Cardiac muscle cell (in vitro differentiated cells and primary cell): ENCODE results near the gene TRMU. TPM values are rescaled to one million over a fixed set of nuclear protein-coding genes. Genes with fewer than 3 reads are reported as not detected.
"Not testable (repeated sequence)": the region's sequence is repeated elsewhere in the genome, so short reads cannot be mapped to it uniquely, and the experiment has no call there.

Experiments used
- DNase-seq, 2 donors: peaks; one replicate each; pipeline versions ENCODE4 v3.0.0 to v3.0.0-alpha.2; 2010 to 2017; ENCODE audit warnings: low read depth in 1 of 2, low spot score in 1 of 2
- H3K27ac ChIP-seq: fragments of 200-600 bp; sonication (generic); 2 replicates; pipeline ENCODE4 v1.5.1; 2016
- H3K27me3 ChIP-seq: fragments of 200-600 bp; sonication (generic); 2 replicates; pipeline ENCODE4 v1.6.0; 2016; ENCODE audit warnings: control low read depth
- H3K36me3 ChIP-seq: fragments of 200-600 bp; sonication (generic); 2 replicates; pipeline ENCODE4 v1.5.1; 2016; ENCODE audit warnings: control low read depth
- H3K4me1 ChIP-seq: fragments of 200-600 bp; sonication (generic); 2 replicates; pipeline ENCODE4 v1.8.1; 2017; ENCODE audit warnings: low read depth, mild to moderate bottlenecking, mixed run types
- H3K4me3 ChIP-seq: fragments of 200-600 bp; sonication (generic); 2 replicates; pipeline ENCODE4 v1.5.1; 2016; ENCODE audit warnings: mild to moderate bottlenecking
- H3K9me3 ChIP-seq: fragments of 200-600 bp; sonication (generic); 2 replicates; pipeline ENCODE4 v1.5.1; 2017; ENCODE audit warnings: low read depth, mild to moderate bottlenecking, control low read depth
- polyA plus RNA-seq: library from polyadenylated mRNA; unstranded; fragments of >200 nt; fragmentation: Nextera tagmentation; extraction: Ambion mirVana; gene quantifications from 2 replicates; pipeline ENCODE4 v1.2.1, GENCODE V29; 2016
- total RNA-seq: library from RNA; depleted of rRNA; stranded (reverse); fragments of >200 nt; gene quantifications from 2 replicates; pipeline ENCODE4 v1.2.3, GENCODE V29; 2016
- TF ChIP-seq, protein P1 (sequence below): IDR thresholded peaks from 2 replicates; pipeline ENCODE4 v1.5.1; 2012; ENCODE audit warnings: low read depth, mild to moderate bottlenecking, low read length

The TRMU gene
- total and polyA plus RNA-seq, 2 experiments from 2014 or later = 127 to 130 TPM

DNA sequence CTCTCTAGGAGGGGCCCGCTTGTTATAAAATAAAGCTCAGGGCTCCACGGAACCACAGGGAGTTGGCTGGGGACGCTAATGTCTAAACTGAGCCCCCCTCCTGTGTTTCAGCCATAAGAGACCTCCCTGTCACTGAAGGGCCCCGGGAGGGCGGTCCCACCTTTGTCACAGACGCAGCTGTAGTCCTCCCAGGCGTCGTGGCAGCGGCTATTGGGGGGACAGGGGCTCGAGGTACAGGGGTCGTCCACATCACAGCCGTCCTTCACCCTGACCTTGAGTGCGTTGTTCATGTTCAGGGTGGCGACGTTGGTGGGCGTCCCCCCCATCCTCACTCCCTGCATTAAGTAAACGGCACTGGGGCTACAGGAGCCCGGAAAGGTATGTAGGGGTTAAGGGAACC is 62.0 kb downstream of the TRMU start:
- Histone ChIP-seq H3K36me3 (peaks cover 3% of the 10 kb centered on the region), H3K4me1 (no peaks in the 10 kb centered on the region), H3K4me3 (no peak overlapping the region), H3K27me3 (no peaks in the 10 kb centered on the region), H3K27ac (no peak overlapping the region), H3K9me3 (no peaks in the 10 kb centered on the region)
- DNase-seq = no peak
- TF ChIP-seq, protein P1, sequence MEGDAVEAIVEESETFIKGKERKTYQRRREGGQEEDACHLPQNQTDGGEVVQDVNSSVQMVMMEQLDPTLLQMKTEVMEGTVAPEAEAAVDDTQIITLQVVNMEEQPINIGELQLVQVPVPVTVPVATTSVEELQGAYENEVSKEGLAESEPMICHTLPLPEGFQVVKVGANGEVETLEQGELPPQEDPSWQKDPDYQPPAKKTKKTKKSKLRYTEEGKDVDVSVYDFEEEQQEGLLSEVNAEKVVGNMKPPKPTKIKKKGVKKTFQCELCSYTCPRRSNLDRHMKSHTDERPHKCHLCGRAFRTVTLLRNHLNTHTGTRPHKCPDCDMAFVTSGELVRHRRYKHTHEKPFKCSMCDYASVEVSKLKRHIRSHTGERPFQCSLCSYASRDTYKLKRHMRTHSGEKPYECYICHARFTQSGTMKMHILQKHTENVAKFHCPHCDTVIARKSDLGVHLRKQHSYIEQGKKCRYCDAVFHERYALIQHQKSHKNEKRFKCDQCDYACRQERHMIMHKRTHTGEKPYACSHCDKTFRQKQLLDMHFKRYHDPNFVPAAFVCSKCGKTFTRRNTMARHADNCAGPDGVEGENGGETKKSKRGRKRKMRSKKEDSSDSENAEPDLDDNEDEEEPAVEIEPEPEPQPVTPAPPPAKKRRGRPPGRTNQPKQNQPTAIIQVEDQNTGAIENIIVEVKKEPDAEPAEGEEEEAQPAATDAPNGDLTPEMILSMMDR = no peak

DNA sequence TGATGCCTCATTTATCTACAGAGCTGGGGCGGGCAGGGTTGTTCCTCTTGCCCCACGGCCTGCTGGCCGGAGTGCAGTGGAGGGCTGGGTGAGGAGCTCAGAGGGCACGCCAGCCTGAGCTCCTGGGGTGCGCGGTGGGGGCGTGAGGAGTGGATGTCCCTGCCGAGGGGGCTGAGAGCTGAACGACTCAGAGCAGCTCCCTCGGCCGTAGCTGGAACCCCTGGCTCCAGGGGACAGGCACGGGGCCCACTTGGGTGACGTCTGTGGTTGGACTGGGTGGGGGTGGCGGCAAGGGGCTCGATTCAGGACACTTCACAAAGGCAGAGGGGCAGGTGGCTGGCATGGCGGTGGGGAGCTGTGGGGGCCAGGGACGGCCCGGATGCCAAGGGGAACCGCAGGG is 62.4 kb downstream of the TRMU start:
- Histone ChIP-seq H3K4me3 (no peak overlapping the region), H3K4me1 (no peaks in the 10 kb centered on the region), H3K36me3 (peaks cover 3% of the 10 kb centered on the region), H3K27me3 (no peaks in the 10 kb centered on the region), H3K9me3 (no peaks in the 10 kb centered on the region), H3K27ac (no peak overlapping the region)
- TF ChIP-seq, protein P1 = no peak
- DNase-seq = no peak

DNA sequence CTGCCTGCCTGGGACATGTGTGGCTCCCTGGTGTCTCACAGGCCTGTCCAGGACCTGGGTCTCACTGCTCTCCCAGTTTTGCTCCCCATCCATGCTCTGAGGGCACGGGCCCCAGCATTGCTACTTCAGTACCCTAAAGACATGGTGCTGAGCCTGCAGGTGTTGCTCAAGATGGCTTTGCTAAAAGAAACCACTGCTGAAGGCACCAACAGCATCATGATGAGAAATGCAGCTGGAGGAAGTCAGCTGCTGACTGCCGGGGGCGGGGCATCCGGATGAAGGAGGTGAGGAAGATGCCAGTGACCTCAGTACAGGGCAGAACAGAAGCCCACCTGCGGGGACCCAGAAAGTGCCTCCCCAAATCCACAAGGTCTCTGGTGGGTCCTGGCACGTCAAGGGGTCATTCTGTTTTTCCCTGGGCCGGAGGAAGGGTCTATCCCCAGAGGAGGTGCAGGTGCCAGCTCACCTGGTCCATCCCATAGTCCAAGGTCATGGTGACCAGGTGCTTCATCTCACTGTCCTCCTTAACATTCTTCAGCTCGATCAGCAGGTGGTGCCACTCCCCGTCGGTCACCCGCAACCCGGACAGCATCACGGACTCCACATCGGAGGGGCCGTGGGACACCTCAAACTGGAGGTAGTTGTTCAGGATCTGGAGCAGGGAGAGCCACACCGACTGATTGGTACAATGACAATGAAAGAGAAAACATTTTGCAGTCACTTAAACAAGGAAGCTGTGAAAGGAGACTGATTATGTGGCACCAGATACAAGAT is 63.9 kb downstream of the TRMU start:
- TF ChIP-seq, protein P1 = no peak
- Histone ChIP-seq H3K4me3 (no peak overlapping the region), H3K27ac (no peak overlapping the region)

DNA sequence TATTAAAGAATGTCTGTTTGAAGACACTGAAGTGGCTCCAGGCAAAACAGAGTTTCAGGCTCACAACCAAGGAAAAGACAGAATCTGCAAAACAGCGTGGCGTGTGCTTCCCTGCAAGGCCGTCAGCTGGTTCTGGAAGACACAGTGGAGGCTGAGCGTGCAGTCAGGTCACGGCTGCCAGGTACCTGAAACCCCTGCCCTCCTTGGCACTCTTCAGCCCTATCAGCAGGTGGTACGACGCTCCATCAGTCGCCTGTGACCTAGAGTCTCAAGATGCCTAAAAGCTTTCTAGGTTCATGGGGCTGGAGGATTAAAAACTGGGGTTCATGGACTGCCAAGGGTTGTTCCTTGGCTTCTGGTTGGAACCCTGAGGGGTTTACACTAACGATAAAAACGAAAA is 65.9 kb downstream of the TRMU start:
- Histone ChIP-seq H3K27me3 (no peaks in the 10 kb centered on the region), H3K4me3 (no peak overlapping the region), H3K36me3 (no peaks in the 10 kb centered on the region), H3K27ac (no peak overlapping the region), H3K4me1 (no peaks in the 10 kb centered on the region), H3K9me3 (no peaks in the 10 kb centered on the region)
- TF ChIP-seq, protein P1 = no peak
- DNase-seq = no peak

More for the DNA sequence above, 63.9 kb downstream of the TRMU start:
- Histone ChIP-seq H3K27me3 (no peaks in the 10 kb centered on the region), H3K9me3 (no peaks in the 10 kb centered on the region), H3K4me1 (no peaks in the 10 kb centered on the region), H3K36me3 (peaks cover 3% of the 10 kb centered on the region)
- DNase-seq = no peak

DNA sequence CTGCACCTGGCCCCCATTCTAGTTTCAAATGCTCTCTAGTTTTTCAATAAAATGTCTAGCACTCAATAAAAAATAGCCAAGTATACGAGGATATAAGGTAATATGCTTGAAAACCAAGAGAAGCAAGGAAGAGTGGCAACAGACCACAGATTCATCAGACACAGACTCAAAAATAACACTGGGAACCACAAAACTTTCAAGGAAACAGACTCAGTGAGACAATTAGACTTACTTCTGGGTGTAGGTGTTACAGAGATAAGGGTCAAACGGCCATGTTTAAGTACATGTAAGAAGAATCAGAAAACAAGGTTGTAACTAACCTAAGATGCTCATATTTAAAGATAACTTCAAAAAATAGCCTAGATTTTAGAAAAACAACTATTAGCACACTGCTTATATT is 67.0 kb downstream of the TRMU start:
- Histone ChIP-seq H3K36me3 (no peaks in the 10 kb centered on the region), H3K27ac (no peak overlapping the region), H3K4me1 (no peaks in the 10 kb centered on the region), H3K4me3 (no peak overlapping the region), H3K27me3 (no peaks in the 10 kb centered on the region), H3K9me3 (no peaks in the 10 kb centered on the region)
- no peak for DNase-seq
- TF ChIP-seq, protein P1 = no peak

DNA sequence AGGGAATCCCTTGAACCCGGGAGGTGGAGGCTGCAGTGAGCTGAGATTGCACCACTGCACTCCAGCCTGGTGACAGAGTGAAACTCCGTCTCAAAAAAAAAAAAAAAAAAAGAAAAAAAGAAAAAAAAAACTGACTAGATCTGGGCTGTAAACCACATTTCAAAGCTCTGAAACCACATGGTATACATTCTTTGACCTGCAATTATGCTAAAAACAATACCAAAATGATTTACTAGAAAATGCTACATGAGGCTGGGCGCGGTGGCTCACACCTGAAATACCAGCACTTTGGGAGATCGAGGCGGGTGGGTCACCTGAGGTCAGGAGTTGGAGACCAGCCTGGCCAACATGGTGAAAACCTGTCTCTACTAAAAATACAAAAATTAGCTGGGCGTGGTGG is 68.4 kb downstream of the TRMU start:
- not testable (repeated sequence) for H3K4me3 ChIP-seq, H3K36me3 ChIP-seq, DNase-seq, H3K27me3 ChIP-seq, H3K4me1 ChIP-seq, H3K9me3 ChIP-seq, H3K27ac ChIP-seq
